Neural cell (in vitro differentiated cells): ENCODE results near the gene LCLAT1. TPM values are rescaled to one million over a fixed set of nuclear protein-coding genes. Genes with fewer than 3 reads are reported as not detected.

Experiments
- H2AFZ ChIP-seq: fragments of 200-600, 300-800 bp; sonication (generic), shearing (Covaris generic); 2 replicates; pipeline ENCODE4 v1.6.0; 2014; ENCODE audit warnings: low read depth, mild to moderate bottlenecking, antibody characterized with exemption, low read length, moderate library complexity
- H3F3A ChIP-seq: fragments of 200-600 bp; shearing (Covaris generic); 2 replicates; pipeline ENCODE4 v1.6.1; 2016; ENCODE audit warnings: mild to moderate bottlenecking, moderate library complexity, mixed read lengths, antibody characterized with exemption, low read length; ENCODE audit not compliant: insufficient read depth, poor library complexity, severe bottlenecking
- H3K27ac ChIP-seq: fragments of 200-600, 300-800 bp; sonication (generic), shearing (Covaris generic); 2 replicates; pipeline ENCODE4 v1.5.1; 2014; ENCODE audit warnings: mild to moderate bottlenecking, low read length, moderate library complexity
- H3K27me3 ChIP-seq: fragments of 300-800, 200-600 bp; sonication (generic), shearing (Covaris generic); 2 replicates; pipeline ENCODE4 v1.6.0; 2014; ENCODE audit warnings: mild to moderate bottlenecking, low read depth, low read length, moderate library complexity; ENCODE audit not compliant: insufficient read depth
- H3K36me3 ChIP-seq: fragments of 300-800, 200-600 bp; sonication (generic), shearing (Covaris generic); 2 replicates; pipeline ENCODE4 v1.5.1; 2014; ENCODE audit warnings: mild to moderate bottlenecking, antibody characterized with exemption, low read length, moderate library complexity; ENCODE audit not compliant: insufficient read depth
- H3K4me2 ChIP-seq: fragments of 300-800, 200-600 bp; sonication (generic), shearing (Covaris generic); 2 replicates; pipeline ENCODE4 v1.6.0; 2014; ENCODE audit warnings: mild to moderate bottlenecking, low read length
- H3K4me3 ChIP-seq: fragments of 300-800, 200-600 bp; sonication (generic), shearing (Covaris generic); 2 replicates; pipeline ENCODE4 v1.5.1; 2014; ENCODE audit warnings: mild to moderate bottlenecking, low read length, moderate library complexity
- H3K79me2 ChIP-seq: fragments of 200-600 bp; shearing (Covaris generic); replicated peaks from 2 replicates; pipeline ENCODE4 v1.6.0; 2014; ENCODE audit warnings: mild to moderate bottlenecking, low read length, moderate library complexity; ENCODE audit not compliant: insufficient read depth
- H3K9ac ChIP-seq: fragments of 300-800, 200-600 bp; sonication (generic), shearing (Covaris generic); 2 replicates; pipeline ENCODE4 v1.6.1; 2016; ENCODE audit warnings: mild to moderate bottlenecking, low read length, mixed read lengths
- H3K9me2 ChIP-seq: fragments of 200-600 bp; shearing (Covaris generic); 2 replicates; pipeline ENCODE4 v1.6.1; 2016; ENCODE audit warnings: mild to moderate bottlenecking, low read length, mixed read lengths; ENCODE audit not compliant: insufficient read depth
- H3K9me3 ChIP-seq: fragments of 200-600, 300-800 bp; sonication (generic), shearing (Covaris generic); 2 replicates; pipeline ENCODE4 v1.6.1; 2016; ENCODE audit warnings: mild to moderate bottlenecking, mixed run types, low read length, moderate library complexity, mixed read lengths
- H4K20me1 ChIP-seq: fragments of 200-600 bp; shearing (Covaris generic); 2 replicates; pipeline ENCODE4 v1.6.1; 2016; ENCODE audit warnings: mild to moderate bottlenecking, mixed run types; ENCODE audit not compliant: insufficient read depth
- EP300 ChIP-seq: fragments of 450-650 bp; conservative IDR thresholded peaks from 2 replicates; pipeline ENCODE4 v1.6.1; 2014; ENCODE audit warnings: antibody characterized with exemption, mild to moderate bottlenecking, moderate library complexity; ENCODE audit not compliant: poor library complexity, severe bottlenecking
- EZH2 ChIP-seq: fragments of 200-600, 300-800 bp; shearing (Covaris generic), sonication (generic); IDR thresholded peaks from 2 replicates; pipeline ENCODE4 v1.6.1; 2014; ENCODE audit warnings: antibody characterized with exemption, low read length, borderline replicate concordance, mild to moderate bottlenecking; ENCODE audit not compliant: insufficient read depth, poor library complexity, severe bottlenecking
- MXI1 ChIP-seq: fragments of 450-650 bp; conservative IDR thresholded peaks from 2 replicates; pipeline ENCODE4 v1.6.1; 2014; ENCODE audit warnings: antibody characterized with exemption, mild to moderate bottlenecking; ENCODE audit not compliant: poor library complexity, severe bottlenecking
- POLR2AphosphoS5 ChIP-seq: IDR thresholded peaks from 2 replicates; pipeline ENCODE4 v1.6.1; 2012
- RAD21 ChIP-seq: fragments of 450-650 bp; conservative IDR thresholded peaks from 2 replicates; pipeline ENCODE4 v1.6.1; 2014; ENCODE audit warnings: antibody characterized with exemption, mild to moderate bottlenecking, moderate library complexity
- REST ChIP-seq: IDR thresholded peaks from 2 replicates; pipeline ENCODE4 v1.6.1; 2012; ENCODE audit warnings: borderline replicate concordance
- SMC3 ChIP-seq: fragments of 450-650 bp; conservative IDR thresholded peaks from 2 replicates; pipeline ENCODE4 v1.6.1; 2014; ENCODE audit warnings: antibody characterized with exemption, mild to moderate bottlenecking, moderate library complexity; ENCODE audit not compliant: poor library complexity
- TAF1 ChIP-seq: IDR thresholded peaks from 2 replicates; pipeline ENCODE4 v1.6.1; 2012; ENCODE audit warnings: low read depth
- polyA plus RNA-seq: library from polyadenylated mRNA; depleted of rRNA; stranded (reverse); fragments of >200 nt; gene quantifications from 2 replicates; pipeline ENCODE4 v1.2.3, GENCODE V29; 2014
- TF ChIP-seq, protein P1 (sequence below): fragments of 450-650 bp; IDR thresholded peaks from 2 replicates; pipeline ENCODE4 v1.5.1; 2014; ENCODE audit warnings: antibody characterized with exemption, mild to moderate bottlenecking, moderate library complexity; ENCODE audit not compliant: poor library complexity, severe bottlenecking

LCLAT1 gene
- polyA plus RNA-seq, 1 donor from 2014 or later: 5.8 TPM

- H3F3A ChIP-seq: no peaks in the 10 kb centered on the region
- no peaks in the 10 kb centered on the region for H3K9me2 ChIP-seq
- H3K4me3 ChIP-seq: no peak overlapping the region
- no peak overlapping the region for H3K27ac ChIP-seq
- H4K20me1 ChIP-seq: no peaks in the 10 kb centered on the region
- no peak overlapping the region for H3K9ac ChIP-seq
- no peaks in the 10 kb centered on the region for H3K27me3 ChIP-seq
- no peaks in the 10 kb centered on the region for H3K36me3 ChIP-seq
- H3K79me2 ChIP-seq: peaks cover 24% of the 10 kb centered on the region
- TF ChIP-seq, protein P1, sequence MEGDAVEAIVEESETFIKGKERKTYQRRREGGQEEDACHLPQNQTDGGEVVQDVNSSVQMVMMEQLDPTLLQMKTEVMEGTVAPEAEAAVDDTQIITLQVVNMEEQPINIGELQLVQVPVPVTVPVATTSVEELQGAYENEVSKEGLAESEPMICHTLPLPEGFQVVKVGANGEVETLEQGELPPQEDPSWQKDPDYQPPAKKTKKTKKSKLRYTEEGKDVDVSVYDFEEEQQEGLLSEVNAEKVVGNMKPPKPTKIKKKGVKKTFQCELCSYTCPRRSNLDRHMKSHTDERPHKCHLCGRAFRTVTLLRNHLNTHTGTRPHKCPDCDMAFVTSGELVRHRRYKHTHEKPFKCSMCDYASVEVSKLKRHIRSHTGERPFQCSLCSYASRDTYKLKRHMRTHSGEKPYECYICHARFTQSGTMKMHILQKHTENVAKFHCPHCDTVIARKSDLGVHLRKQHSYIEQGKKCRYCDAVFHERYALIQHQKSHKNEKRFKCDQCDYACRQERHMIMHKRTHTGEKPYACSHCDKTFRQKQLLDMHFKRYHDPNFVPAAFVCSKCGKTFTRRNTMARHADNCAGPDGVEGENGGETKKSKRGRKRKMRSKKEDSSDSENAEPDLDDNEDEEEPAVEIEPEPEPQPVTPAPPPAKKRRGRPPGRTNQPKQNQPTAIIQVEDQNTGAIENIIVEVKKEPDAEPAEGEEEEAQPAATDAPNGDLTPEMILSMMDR: no peak
- TF ChIP-seq EZH2 (no peak), MXI1 (no peak), RAD21 (no peak), POLR2AphosphoS5 (no peak), TAF1 (no peak), REST (no peak), SMC3 (no peak), EP300 (no peak)
- no peak overlapping the region for H3K4me2 ChIP-seq
- no peak overlapping the region for H2AFZ ChIP-seq
- no peaks in the 10 kb centered on the region for H3K9me3 ChIP-seq
Measured at GRCh38 chr2:30445266-30445821, 1.7 kb upstream of the LCLAT1 start.

DNA sequence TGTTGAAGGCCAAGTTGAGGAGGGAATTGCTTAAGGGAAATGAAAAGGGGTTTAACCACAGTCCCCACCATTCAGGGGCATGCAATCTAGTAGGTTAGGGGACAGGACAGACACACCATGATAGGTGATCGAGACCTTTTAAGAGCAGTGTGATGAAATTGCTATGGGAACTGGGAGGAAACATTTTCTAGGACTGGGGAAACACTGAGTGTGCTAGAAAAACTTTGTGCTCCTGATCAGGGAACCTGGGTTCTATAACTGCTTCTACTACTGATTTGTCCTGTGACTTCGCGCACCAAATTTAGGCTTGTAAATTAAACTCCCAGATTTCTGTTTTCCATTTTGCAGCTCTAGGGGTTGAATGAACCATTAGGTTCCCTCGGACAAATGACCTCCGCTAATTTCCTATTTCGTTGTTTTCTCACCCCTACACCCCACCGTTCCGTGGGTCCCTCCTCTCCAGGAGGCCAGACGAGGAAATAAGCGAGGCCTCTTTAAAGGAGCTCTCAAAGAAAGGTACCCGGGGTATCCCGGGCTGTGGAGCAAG lies 371 bp upstream of the LCLAT1 start:
- H3K4me2 ChIP-seq: peak overlapping the region; percentile 79
- H3K4me3 ChIP-seq: peak overlapping the region; percentile 96
- H3K9me3 ChIP-seq: no peaks in the 10 kb centered on the region
- no peaks in the 10 kb centered on the region for H3K27me3 ChIP-seq
- H3F3A ChIP-seq: no peaks in the 10 kb centered on the region
- H4K20me1 ChIP-seq: no peaks in the 10 kb centered on the region
- H3K79me2 ChIP-seq: peaks cover 30% of the 10 kb centered on the region
- TF ChIP-seq, protein P1: no peak
- no peak for TF ChIP-seq TAF1
- TF ChIP-seq MXI1: no peak
- TF ChIP-seq POLR2AphosphoS5: no peak
- TF ChIP-seq RAD21: no peak
- no peak for TF ChIP-seq EP300
- no peak for TF ChIP-seq EZH2
- TF ChIP-seq SMC3: no peak
- no peak for TF ChIP-seq REST
- peak overlapping the region; percentile 98 for H2AFZ ChIP-seq
- H3K36me3 ChIP-seq: no peaks in the 10 kb centered on the region
- H3K9me2 ChIP-seq: no peaks in the 10 kb centered on the region
- H3K27ac ChIP-seq: peak overlapping the region; percentile 77
- H3K9ac ChIP-seq: peak overlapping the region; percentile 91
